CD4-positive, alpha-beta T cell treated with Interferon gamma for 1 hour (primary cell): ENCODE measurements around the gene ZBTB40.

ENCODE experiments used
- DNase-seq: peaks from one replicate; pipeline ENCODE4 v3.0.0-alpha.2; 2020

The ZBTB40 gene

GRCh38 chr1:22473952-22474351 is 22.3 kb downstream of the ZBTB40 start:
- DNase-seq: no peak

GRCh38 chr1:22476566-22476965 is 24.9 kb downstream of the ZBTB40 start:
- DNase-seq: no peak

GRCh38 chr1:22483121-22483520 is 31.5 kb downstream of the ZBTB40 start:
- no peak for DNase-seq

- no peak for DNase-seq
Observed at GRCh38 chr1:22484706-22485345, 33.2 kb downstream of the ZBTB40 start.

GRCh38 chr1:22485431-22485830 is 33.8 kb downstream of the ZBTB40 start:
- no peak for DNase-seq

GRCh38 chr1:22487781-22488180 is 36.1 kb downstream of the ZBTB40 start:
- DNase-seq: no peak

GRCh38 chr1:22488319-22488718 is 36.7 kb downstream of the ZBTB40 start:
- no peak for DNase-seq

GRCh38 chr1:22489278-22489677 is 37.6 kb downstream of the ZBTB40 start:
- DNase-seq: no peak

GRCh38 chr1:22489823-22490222 is 38.2 kb downstream of the ZBTB40 start:
- DNase-seq: no peak

GRCh38 chr1:22490309-22490708 is 38.7 kb downstream of the ZBTB40 start:
- DNase-seq: no peak

GRCh38 chr1:22491995-22492715 is 40.5 kb downstream of the ZBTB40 start:
- DNase-seq: no peak

GRCh38 chr1:22494144-22494543 is 42.5 kb downstream of the ZBTB40 start:
- DNase-seq: no peak

- DNase-seq: no peak
Observed at GRCh38 chr1:22494943-22495579, 43.4 kb downstream of the ZBTB40 start.

GRCh38 chr1:22496536-22497160 is 45.0 kb downstream of the ZBTB40 start:
- DNase-seq: no peak

GRCh38 chr1:22498463-22498862 is 46.8 kb downstream of the ZBTB40 start:
- DNase-seq: no peak

- DNase-seq: no peak
Observed at GRCh38 chr1:22500058-22500457, 48.4 kb downstream of the ZBTB40 start.

GRCh38 chr1:22500471-22500870 is 48.8 kb downstream of the ZBTB40 start:
- no peak for DNase-seq

GRCh38 chr1:22502202-22502601 is 50.6 kb downstream of the ZBTB40 start:
- DNase-seq: no peak

- DNase-seq: no peak
Observed at GRCh38 chr1:22503721-22504410, 52.2 kb downstream of the ZBTB40 start.

GRCh38 chr1:22506130-22506692 is 54.6 kb downstream of the ZBTB40 start:
- DNase-seq: no peak

GRCh38 chr1:22507587-22507986 is 55.9 kb downstream of the ZBTB40 start:
- DNase-seq: no peak

- no peak for DNase-seq
Observed at GRCh38 chr1:22508329-22508728, 56.7 kb downstream of the ZBTB40 start.

- no peak for DNase-seq
Observed at GRCh38 chr1:22508991-22509390, 57.3 kb downstream of the ZBTB40 start.
